Hepatocyte (in vitro differentiated cells): ENCODE data around the gene PRKAR1B.

Experiments used
- EZH2 ChIP-seq: fragments of 200-600 bp; sonication (generic); IDR thresholded peaks from 2 replicates; pipeline ENCODE4 v1.6.1; 2016; ENCODE audit warnings: antibody characterized with exemption, mild to moderate bottlenecking, borderline replicate concordance
- EZH2phosphoT487 ChIP-seq: fragments of 200-600 bp; sonication (generic); IDR thresholded peaks from one replicate; pipeline ENCODE4 v1.6.1; 2018; ENCODE audit warnings: antibody characterized with exemption, mild to moderate bottlenecking, low read depth, moderate library complexity; ENCODE audit not compliant: unreplicated experiment, severe bottlenecking
- TF ChIP-seq, protein P1 (sequence below): fragments of 200-600 bp; sonication (generic); IDR thresholded peaks from 2 replicates; pipeline ENCODE4 v1.5.1; 2016; ENCODE audit warnings: antibody characterized with exemption, mild to moderate bottlenecking; ENCODE audit not compliant: poor library complexity

DNA sequence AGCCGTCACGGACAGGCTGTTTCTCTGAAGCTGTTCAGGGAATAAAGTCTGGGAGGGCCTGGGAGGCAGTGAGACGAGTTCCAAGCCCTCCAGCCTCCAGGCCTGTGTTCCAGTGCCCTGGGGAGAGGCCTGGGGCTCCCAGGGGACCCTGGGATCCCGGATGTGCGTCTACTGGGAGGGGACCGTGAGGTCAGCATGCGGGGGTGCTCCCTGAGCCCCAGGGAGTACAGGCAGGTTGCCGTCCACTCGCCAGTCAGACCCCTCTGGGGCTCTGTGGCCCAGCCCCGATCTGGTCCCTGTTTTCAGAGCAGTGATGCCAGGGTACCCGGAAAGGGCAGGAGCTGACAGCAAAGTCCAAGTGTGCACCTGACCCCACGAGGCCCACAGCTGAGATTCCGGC is 81.5 kb downstream of the PRKAR1B start:
- TF ChIP-seq, protein P1, sequence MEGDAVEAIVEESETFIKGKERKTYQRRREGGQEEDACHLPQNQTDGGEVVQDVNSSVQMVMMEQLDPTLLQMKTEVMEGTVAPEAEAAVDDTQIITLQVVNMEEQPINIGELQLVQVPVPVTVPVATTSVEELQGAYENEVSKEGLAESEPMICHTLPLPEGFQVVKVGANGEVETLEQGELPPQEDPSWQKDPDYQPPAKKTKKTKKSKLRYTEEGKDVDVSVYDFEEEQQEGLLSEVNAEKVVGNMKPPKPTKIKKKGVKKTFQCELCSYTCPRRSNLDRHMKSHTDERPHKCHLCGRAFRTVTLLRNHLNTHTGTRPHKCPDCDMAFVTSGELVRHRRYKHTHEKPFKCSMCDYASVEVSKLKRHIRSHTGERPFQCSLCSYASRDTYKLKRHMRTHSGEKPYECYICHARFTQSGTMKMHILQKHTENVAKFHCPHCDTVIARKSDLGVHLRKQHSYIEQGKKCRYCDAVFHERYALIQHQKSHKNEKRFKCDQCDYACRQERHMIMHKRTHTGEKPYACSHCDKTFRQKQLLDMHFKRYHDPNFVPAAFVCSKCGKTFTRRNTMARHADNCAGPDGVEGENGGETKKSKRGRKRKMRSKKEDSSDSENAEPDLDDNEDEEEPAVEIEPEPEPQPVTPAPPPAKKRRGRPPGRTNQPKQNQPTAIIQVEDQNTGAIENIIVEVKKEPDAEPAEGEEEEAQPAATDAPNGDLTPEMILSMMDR, result no peak
- TF ChIP-seq EZH2 (no peak), EZH2phosphoT487 (no peak)
